Activated CD4-positive, CD25-positive, alpha-beta regulatory T cell treated with anti-CD3 and anti-CD28 coated beads, Interleukin-2, amount 50 U/mL, for 72 hours (primary cell): ENCODE data around the gene GSTA1.
"Not testable (repeated sequence)": the region's sequence is repeated elsewhere in the genome, so short reads cannot be mapped to it uniquely, and the experiment has no call there.

Source experiments
- DNase-seq: peaks from one replicate; pipeline ENCODE4 v3.0.0; 2021

The GSTA1 gene

GRCh38 chr6:52803668-52804255, at the start of gene GSTA1:
Gene GSTA1, minus strand, starts transcription at chr6:52803816. Its CDS starts 4,549 bp downstream, at chr6:52799267.
- not testable (repeated sequence) for DNase-seq

- no peak for DNase-seq
These were observed 45.5 kb upstream of the GSTA1 start for GRCh38 chr6:52849137-52849536.

- no peak for DNase-seq
These were observed 42.4 kb upstream of the GSTA1 start for GRCh38 chr6:52846002-52846401.

- no peak for DNase-seq
These were observed 40.0 kb upstream of the GSTA1 start for GRCh38 chr6:52843605-52844004.

GRCh38 chr6:52840763-52841585, 37.4 kb upstream of the GSTA1 start, which contains the start of gene GSTA5:
Gene GSTA5, minus strand, starts transcription at chr6:52840813.
- no peak for DNase-seq

- DNase-seq = peak; percentile 51
These were observed 35.8 kb upstream of the GSTA1 start for GRCh38 chr6:52839124-52840055.

- no peak for DNase-seq
These were observed 30.9 kb upstream of the GSTA1 start for GRCh38 chr6:52834481-52834880.

- DNase-seq = not testable (repeated sequence)
These were observed 27.3 kb upstream of the GSTA1 start for GRCh38 chr6:52830869-52831268.

- DNase-seq = no peak
These were observed 25.6 kb upstream of the GSTA1 start for GRCh38 chr6:52829046-52829817.

- not testable (repeated sequence) for DNase-seq
These were observed 25.0 kb upstream of the GSTA1 start for GRCh38 chr6:52828621-52829020.

- not testable (repeated sequence) for DNase-seq
These were observed 23.6 kb upstream of the GSTA1 start for GRCh38 chr6:52827073-52827783.

GRCh38 chr6:52826513-52826912, 22.9 kb upstream of the GSTA1 start:
- DNase-seq = no peak

GRCh38 chr6:52825900-52826459, 22.4 kb upstream of the GSTA1 start:
- DNase-seq = not testable (repeated sequence)

- DNase-seq = not testable (repeated sequence)
These were observed 21.7 kb upstream of the GSTA1 start for GRCh38 chr6:52825270-52825793.

- DNase-seq = no peak
These were observed 18.2 kb upstream of the GSTA1 start for GRCh38 chr6:52821842-52822241.

GRCh38 chr6:52820198-52820597, 16.6 kb upstream of the GSTA1 start:
- no peak for DNase-seq

GRCh38 chr6:52815167-52816092, 11.8 kb upstream of the GSTA1 start:
- DNase-seq = peak; percentile 34

- not testable (repeated sequence) for DNase-seq
These were observed 10.9 kb upstream of the GSTA1 start for GRCh38 chr6:52814545-52814944.

GRCh38 chr6:52809777-52810176, 6.2 kb upstream of the GSTA1 start:
- DNase-seq = not testable (repeated sequence)

- DNase-seq = no peak
These were observed 5.0 kb upstream of the GSTA1 start for GRCh38 chr6:52808660-52809059.
